HG03159 (cell line): ENCODE results near the gene NIN.

Source experiments
- ATAC-seq: cut with Tn5 transposase; IDR thresholded peaks from one replicate; pipeline ENCODE4 v1.9.1; 2021; ENCODE audit warnings: mild to moderate bottlenecking, moderate library complexity; ENCODE audit not compliant: unreplicated experiment

Gene NIN

GRCh38 chr14:50844391-50844790, 13.4 kb upstream of the NIN start:
- ATAC-seq, result no peak

- ATAC-seq, result no peak
Measured at GRCh38 chr14:50839691-50840090, 8.7 kb upstream of the NIN start.

DNA sequence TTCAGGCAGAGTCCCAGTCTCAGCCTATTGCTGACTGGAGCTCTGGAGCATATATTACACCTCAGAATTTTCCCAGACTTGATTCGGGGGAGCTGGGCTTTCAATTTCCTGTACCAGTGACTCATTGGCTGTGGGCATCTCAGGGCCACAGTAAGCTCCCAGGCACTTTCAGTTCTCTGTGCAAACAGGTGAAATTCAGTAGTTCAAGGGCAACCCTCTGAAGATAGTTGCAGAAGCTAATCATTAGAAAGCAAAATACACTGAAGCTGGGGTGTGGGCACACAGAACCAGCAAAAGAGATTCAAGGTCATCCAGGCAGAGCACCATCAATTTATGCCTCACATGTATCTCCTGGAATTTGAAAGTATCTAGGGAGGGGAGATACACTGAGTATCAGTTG, 8.1 kb upstream of the NIN start:
- ATAC-seq, result no peak

DNA sequence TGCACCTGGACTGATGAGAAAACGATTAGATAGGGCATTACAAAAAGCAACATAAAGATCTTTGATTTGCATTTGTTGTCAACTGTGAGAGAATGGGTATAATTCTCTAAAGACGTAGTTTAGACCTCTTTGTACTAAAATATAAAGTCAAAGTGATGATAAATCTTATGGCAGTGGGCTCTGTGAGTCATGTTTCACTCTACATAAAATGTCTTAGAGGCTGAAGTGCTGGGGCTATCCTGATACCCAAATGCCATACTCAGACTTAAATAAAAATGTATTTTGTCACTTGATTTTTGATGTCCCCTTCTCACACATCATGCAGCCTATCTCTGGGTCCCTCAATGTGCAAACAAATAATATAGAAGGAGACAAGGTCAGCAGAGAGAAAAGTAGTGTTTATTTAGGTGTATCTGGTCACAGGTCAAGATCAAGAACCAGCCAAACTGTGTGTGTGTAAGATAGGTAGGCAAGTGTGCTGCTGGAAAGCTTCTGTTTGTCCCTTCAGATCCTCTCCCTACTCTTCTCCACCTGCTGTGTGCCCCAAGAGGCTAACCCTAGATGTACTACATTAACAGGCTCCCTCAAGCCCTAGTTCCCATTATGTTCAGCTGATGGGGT, 7.0 kb upstream of the NIN start:
- ATAC-seq, result no peak

GRCh38 chr14:50837271-50837670, 6.3 kb upstream of the NIN start:
- ATAC-seq, result no peak

GRCh38 chr14:50836515-50836914, 5.6 kb upstream of the NIN start:
- ATAC-seq, result no peak

GRCh38 chr14:50835280-50835679, 4.3 kb upstream of the NIN start:
- no peak for ATAC-seq

DNA sequence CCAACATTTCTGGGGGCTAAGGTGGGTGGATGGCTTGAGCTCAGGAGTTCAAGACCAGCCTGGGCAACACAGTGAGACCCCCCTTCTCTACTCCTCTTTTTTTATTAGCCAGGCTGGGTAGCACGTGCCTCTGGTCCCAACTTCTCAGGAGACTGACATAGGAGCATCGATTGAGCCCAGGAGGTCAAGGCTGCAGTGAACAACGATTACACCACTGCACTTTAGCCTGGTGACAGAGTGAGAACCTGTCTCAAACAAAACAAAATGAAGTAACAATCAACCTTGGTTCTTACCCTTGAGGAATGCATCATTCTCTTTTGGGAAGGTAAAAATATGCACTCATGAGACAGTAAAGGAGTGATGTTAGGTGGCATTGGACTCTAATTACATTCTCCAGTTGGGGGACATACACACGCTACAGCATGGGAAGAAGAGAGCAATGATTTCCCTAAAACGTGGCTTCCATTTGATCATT, 3.9 kb upstream of the NIN start:
- ATAC-seq, result no peak

DNA sequence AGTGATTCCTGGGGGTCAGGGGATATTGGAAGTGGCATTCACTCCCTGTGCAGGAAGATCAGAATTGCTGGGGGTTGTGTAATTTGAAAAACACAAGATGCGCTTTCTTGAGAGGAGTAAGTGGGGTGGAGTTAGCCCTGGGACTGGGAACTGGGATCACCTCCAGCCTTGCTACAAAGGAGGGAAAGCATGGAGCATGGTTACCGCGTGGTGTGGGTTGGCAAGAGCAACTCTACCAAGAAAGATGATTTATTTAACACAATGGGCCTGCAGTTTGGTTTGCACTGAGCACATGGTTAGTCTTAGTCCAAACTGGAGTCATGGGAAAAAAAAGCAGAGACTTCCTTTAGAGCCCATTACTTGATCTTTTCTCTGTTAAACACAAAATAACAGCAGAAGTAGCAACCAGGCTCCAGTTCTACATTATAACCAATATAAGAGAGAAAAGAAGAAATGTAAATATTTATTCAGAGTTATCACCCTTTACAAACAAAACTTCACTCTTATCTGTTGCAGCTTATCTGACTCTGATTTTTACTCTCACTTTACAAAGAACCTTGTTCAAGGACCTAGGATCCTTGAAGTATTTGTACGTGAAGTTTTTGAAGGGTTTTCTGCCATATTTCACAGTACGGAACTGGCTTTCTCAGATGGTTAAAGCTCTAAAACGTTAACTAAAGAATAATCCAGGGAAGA, 2.1 kb upstream of the NIN start:
- no peak for ATAC-seq

DNA sequence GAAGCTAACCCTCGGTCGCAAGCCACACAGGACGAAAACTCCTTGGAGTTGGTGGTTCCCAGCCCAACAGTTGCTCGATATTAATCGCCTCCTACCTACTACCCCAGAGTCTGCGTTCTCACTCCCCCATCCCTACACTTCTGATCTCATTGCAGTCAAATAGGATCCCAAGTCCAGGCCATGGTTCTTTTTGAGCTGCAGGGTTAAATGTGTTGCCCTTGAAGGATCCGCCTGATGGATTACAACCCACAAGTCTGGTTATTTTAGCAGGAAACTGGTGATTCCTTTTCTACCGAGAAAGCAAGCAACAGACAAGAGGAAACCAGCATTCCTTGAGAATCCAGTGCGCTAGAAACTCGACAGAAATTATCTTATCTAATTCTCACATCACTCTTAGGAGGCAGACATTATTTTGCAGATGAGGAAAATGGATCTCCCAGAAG, 785 bp upstream of the NIN start:
- ATAC-seq, result no peak

DNA sequence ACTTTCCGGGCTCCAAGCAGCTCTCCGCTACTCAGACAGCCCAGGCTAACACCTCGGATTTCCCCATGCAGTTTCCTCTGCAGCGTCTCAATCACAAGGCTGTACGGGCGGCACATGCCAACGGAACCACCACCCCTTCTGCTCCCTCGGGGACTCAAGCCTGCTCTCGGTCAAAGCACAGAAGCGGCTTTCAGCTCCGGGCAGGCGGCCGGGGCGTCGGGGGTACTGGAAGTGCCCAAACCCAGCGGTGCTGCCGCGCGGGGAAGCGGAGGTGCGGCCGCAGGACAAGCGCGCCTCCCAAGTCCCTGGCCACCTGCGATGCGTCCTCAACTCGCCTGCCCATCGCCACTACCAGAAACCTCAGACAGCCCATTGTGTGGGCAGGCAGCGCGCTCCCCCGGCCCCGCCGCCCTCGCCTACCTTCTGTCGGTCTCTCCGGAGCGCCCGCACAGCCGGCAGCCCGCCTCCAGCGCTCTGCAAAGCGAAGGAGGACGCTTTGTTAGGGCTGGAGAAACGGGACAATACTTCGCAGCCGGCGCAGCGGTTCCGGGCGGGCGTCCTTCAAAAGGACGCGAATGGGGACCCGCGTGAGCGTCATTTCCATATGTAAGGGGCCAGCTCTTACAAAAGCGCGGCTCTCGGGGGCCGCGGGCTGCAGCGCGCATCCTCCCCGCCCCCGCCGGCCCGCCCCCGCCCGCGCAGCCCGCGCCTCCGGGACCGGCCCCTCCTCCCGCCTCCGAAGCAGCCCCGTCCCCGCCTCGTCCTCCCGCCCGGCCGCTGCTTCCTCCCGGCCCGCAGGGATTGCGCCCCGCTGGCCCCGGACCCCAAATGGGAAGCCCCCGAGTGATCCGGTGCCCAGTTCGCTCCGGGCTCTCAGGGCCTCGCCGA, 674 bp downstream of the NIN start:
- ATAC-seq, result peak; percentile 46

DNA sequence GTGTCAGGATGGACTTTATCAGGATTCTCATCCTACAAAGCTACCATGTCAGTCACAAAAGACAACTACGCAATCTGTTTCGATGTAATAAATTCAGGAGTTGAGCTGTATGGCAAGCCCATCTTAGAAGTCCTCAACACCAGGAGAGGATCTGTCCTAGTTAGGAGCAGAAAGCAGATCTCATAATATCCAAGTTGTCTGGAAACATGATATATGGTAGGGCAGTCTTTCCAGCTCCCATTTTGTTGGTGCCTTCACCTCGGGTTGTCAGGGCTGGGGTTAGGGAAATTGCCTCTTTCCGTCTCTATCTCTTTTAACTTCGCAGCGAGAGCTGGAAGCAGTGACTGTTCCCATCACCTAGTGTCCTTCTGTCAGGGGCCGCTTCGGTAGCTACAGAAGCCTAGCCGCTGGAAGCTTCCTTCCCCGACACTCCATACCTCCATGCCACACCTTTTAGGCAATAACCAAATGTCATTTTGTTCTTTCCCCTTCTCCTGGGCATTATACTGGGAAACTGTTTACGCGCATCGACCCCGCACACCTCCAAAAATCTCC, 1.4 kb downstream of the NIN start:
- ATAC-seq, result no peak

GRCh38 chr14:50828721-50829488, 2.1 kb downstream of the NIN start:
- no peak for ATAC-seq

DNA sequence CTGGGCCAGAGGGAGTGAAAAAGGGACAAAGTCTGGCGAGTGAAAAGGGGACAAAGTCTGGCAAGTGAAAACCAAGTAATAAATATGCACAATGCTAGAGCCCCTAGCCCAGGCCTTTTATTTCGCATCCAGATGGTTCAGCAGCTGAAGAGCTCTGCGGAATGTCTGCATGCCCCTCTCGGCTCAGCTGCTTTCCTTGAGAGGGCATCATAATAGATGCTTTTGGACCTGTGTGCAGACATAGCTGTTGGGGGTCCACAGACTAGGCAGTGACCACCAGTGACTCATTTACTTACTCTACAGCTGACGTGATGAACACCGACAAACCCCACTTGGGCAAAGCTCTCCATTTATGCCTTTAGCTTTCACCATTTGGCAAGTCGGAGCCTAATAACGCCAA, 4.3 kb downstream of the NIN start:
- ATAC-seq, result no peak

DNA sequence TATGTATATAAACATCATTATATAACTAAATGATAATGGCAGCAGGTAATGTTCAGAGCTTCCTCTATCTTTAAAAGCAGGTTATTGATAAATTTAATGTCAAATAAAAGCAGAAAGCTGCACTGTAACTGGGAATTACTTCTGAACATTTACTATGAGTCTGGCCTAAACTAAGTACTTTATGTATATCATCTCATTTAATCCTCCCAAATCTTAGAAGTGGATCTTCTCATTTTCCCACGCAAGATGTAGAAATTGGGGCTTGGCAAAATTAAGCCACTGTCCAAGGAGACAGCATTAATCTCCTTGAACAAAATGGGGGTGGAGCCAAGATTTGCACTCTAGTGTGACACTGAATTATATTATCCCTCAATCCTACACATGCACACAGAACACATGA, 5.7 kb downstream of the NIN start:
- no peak for ATAC-seq

- peak; percentile 73 for ATAC-seq
Measured at GRCh38 chr14:50823762-50824636, 7.0 kb downstream of the NIN start.

- ATAC-seq, result peak; percentile 16
Measured at GRCh38 chr14:50823051-50823761, 7.8 kb downstream of the NIN start.

DNA sequence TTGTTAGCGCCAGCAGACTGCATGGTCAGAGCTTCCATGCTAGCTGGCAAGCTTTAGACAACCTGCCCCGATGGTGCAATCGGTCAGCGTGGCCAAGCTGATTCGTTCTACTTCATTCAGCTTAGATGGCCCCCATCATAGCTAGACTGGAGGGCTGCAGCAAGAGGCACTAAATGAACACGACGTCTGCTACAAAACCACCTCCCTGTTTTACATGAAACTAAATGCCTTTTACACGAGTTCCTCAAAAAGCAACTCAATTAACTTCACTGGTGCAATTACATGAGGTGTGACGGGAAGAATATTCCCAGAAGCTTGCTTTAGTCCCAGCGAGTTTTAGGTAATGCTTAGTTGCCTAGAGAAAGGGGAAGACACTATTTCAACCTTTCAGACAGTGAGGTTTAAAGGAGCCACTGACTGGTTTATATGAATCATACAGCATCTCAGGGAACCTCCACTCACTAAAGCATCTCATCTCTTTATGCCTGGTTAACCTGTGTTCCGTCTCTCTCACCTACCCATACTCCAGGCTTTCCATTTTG, 8.4 kb downstream of the NIN start:
- peak; percentile 40 for ATAC-seq
